Measurements from ENCODE around the gene STMND1. TPM values are rescaled to one million over a fixed set of nuclear protein-coding genes. Genes with fewer than 3 reads are reported as not detected.

Gene STMND1
- total and polyA plus RNA-seq, 2 of the 8 experiments (the other 6 are each of a cell fraction or from before 2014, with no cell fraction given): not detected

DNA sequence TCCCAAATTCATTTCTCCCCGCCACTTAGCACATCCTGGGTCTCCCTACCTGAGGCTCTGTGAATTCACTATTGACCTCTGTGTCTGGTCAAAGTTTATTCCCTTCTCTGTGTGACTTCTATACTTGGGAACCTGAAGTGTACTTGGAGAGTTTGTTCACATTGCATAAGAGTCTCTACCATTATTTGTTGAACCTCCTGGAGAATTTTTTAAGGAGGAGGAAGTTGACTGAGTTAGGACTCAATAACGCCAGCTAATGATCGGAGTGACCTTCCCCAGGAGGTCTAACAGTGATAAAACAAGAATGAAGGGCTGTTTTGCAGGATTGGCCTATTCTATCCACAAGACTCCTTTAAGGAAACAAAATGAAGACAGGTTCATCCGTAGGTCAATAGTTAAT lies 23.6 kb downstream of the STMND1 start:
- H3K79me1 ChIP-seq (ENCODE audit: low read depth, low read length): no peaks in the 10 kb centered on the region
- no peaks in the 10 kb centered on the region for H3K9me3 ChIP-seq (ENCODE audit: insufficient read depth in 2 of 2, low read depth in 1 of 2, low read length in 1 of 2)
- H2BK15ac ChIP-seq (ENCODE audit: low read length): no peak overlapping the region
- 87% methylated on average over 4 of the region's 4 CpGs; no CpG with 5 or more reads in 1 of the 2 experiments for WGBS, 2 experiments (ENCODE audit: extremely low coverage in 1 of 2, insufficient coverage in 1 of 2, insufficient read length in 1 of 2, insufficient replicate concordance in 2 of 2, low coverage in 1 of 2, low lambda C conversion rate in 2 of 2, missing lambda C conversion rate in 1 of 2)
- H3K36me3 ChIP-seq (ENCODE audit: control insufficient read depth in 2 of 4, insufficient read depth in 4 of 4, low read length in 3 of 4): no peaks in the 10 kb centered on the region
- H2AK5ac ChIP-seq (ENCODE audit: low read depth, low read length): no peak overlapping the region
- no peak for DNase-seq (ENCODE audit: low read depth in 1 of 2, low spot score in 2 of 2)
- no peaks in the 10 kb centered on the region for H3K4me1 ChIP-seq (replicated peaks in 1 of 4; ENCODE audit: control insufficient read depth in 3 of 4, insufficient read depth in 4 of 4, low read length in 3 of 4)
- no peaks in the 10 kb centered on the region for H3K27me3 ChIP-seq (replicated peaks in 1 of 4; ENCODE audit: control insufficient read depth in 3 of 4, extremely low read depth in 1 of 4, insufficient read depth in 3 of 4, low read length in 3 of 4)
- no peak overlapping the region for H3K56ac ChIP-seq (replicated peaks; ENCODE audit: insufficient read length, low read depth, low read length)
- no peak for FAIRE-seq
- no peak overlapping the region for H2AFZ ChIP-seq (ENCODE audit: low read length)
- H3K79me2 ChIP-seq (ENCODE audit: control insufficient read depth in 1 of 2, insufficient read depth in 2 of 2, low read length in 2 of 2): no peaks in the 10 kb centered on the region
- no peak overlapping the region for H3K4me3 ChIP-seq (ENCODE audit: extremely low read depth in 1 of 4, insufficient read depth in 2 of 4, low read depth in 3 of 4, low read length in 4 of 4)
- H3K23ac ChIP-seq (ENCODE audit: insufficient read length): no peak overlapping the region
- no peak overlapping the region for H3K27ac ChIP-seq (ENCODE audit: low read depth, low read length)
- no peak overlapping the region for H4K91ac ChIP-seq (replicated peaks; ENCODE audit: insufficient read length, low read length)
- H3K14ac ChIP-seq (ENCODE audit: insufficient read length): no peak overlapping the region
- H4K8ac ChIP-seq (ENCODE audit: extremely low read depth, insufficient read depth, low read length): no peak overlapping the region
- H3K4ac ChIP-seq (replicated peaks; ENCODE audit: insufficient read length, low read depth, low read length): no peak overlapping the region
- CTCF ChIA-PET (ENCODE audit: partially characterized antibody): no interaction called here
- POLR2A ChIA-PET (ENCODE audit: partially characterized antibody): no interaction called here
- no peak overlapping the region for H2BK20ac ChIP-seq (ENCODE audit: low read length)
- H2BK12ac ChIP-seq (ENCODE audit: low read depth, low read length): no peak overlapping the region
- H4K5ac ChIP-seq (ENCODE audit: insufficient read length, low read depth, low read length): no peak overlapping the region
- no peak overlapping the region for H2BK5ac ChIP-seq (ENCODE audit: low read depth, low read length)
- no peak overlapping the region for H3K18ac ChIP-seq (ENCODE audit: extremely low read depth, low read length)
- no peaks in the 10 kb centered on the region for H3K23me2 ChIP-seq (ENCODE audit: low read depth, low read length)
- no peak overlapping the region for H3K9ac ChIP-seq (replicated peaks in 1 of 4; ENCODE audit: extremely low read depth in 1 of 4, low read depth in 3 of 4, low read length in 3 of 4)
- H3K4me2 ChIP-seq (ENCODE audit: insufficient read depth in 1 of 2, low read depth in 2 of 2, low read length in 2 of 2): no peak overlapping the region
- H4K20me1 ChIP-seq (replicated peaks in 1 of 2; ENCODE audit: control insufficient read depth in 1 of 2, insufficient read depth in 2 of 2, low read length in 2 of 2): no peaks in the 10 kb centered on the region
- H2BK120ac ChIP-seq (replicated peaks; ENCODE audit: low read depth, low read length): no peak overlapping the region
- TF ChIP-seq KDM1A (IDR thresholded peaks at IDR 0.05; ENCODE audit: borderline replicate concordance, low read length): no peak
- TF ChIP-seq SRF (IDR thresholded peaks at IDR 0.05; ENCODE audit: low read depth, low read length): no peak
- no peak for TF ChIP-seq SUZ12 (IDR thresholded peaks at IDR 0.05; ENCODE audit: low read length)
- TF ChIP-seq CHD2 (IDR thresholded peaks at IDR 0.05; ENCODE audit: low read length): no peak
- TF ChIP-seq TCF12 (IDR thresholded peaks at IDR 0.05; ENCODE audit: low read depth, low read length): no peak
- TF ChIP-seq POLR2A (IDR thresholded peaks at IDR 0.05; ENCODE audit: control extremely low read depth in 1 of 2, low read depth in 2 of 2, low read length in 2 of 2): no peak
- no peak for TF ChIP-seq GABPA (IDR thresholded peaks at IDR 0.05; ENCODE audit: borderline replicate concordance, insufficient read depth, low read length)
- TF ChIP-seq HDAC2 (IDR thresholded peaks at IDR 0.05; ENCODE audit: borderline replicate concordance in 1 of 2, low read depth in 2 of 2, low read length in 2 of 2): no peak
- no peak for TF ChIP-seq SIX5 (IDR thresholded peaks at IDR 0.05; ENCODE audit: low read depth, low read length)

Measured in H1 (cell line).